Measurements from ENCODE around the gene EQTN.

- TF ChIP-seq CTCF (IDR thresholded peaks at IDR 0.05; ENCODE audit: low read depth, low read length) (no peak), EZH2phosphoT487 (IDR thresholded peaks at IDR 0.05; ENCODE audit: low read depth) (no peak)
Measured at GRCh38 chr9:27293996-27294395, 3.0 kb downstream of the EQTN start.

All from OCI-LY3 (cell line).